IMR-90 (cell line): ENCODE results near the gene CHN1. TPM values are rescaled to one million over a fixed set of nuclear protein-coding genes. Genes with fewer than 3 reads are reported as not detected.

Source experiments
- ATAC-seq: fragments of 200-7000 bp; cut with Tn5 transposase; 2 replicates; pipeline ENCODE4 v1.9.1; 2020; ENCODE audit warnings: low read depth, mild to moderate bottlenecking, moderate library complexity
- BruUV-seq: library from RNA; stranded (reverse); fragments of 400-500 nt; replicated peaks from 2 replicates; lab custom pipeline; 2021; lab: Mats Ljungman, UMichigan
- CTCF ChIA-PET: fragments of 300-600 bp; formaldehyde crosslinking; extraction: SDS; loops from one replicate; lab custom pipeline; 2021; ENCODE audit warnings: antibody characterized with exemption; lab: Yijun Ruan, JAX
- POLR2A ChIA-PET: fragments of 300-600 bp; sonication (Branson Sonifier 250); formaldehyde crosslinking; loops from one replicate; lab custom pipeline; 2022; ENCODE audit warnings: antibody characterized with exemption; ENCODE audit not compliant: unreplicated experiment; lab: Charles Lee
- DNase-seq: peaks from one replicate; pipeline ENCODE4 v3.0.0; 2013
- H2AFZ ChIP-seq: replicated peaks from 2 replicates; pipeline ENCODE3; 2013; ENCODE audit warnings: low read length, mild to moderate bottlenecking; ENCODE audit not compliant: poor library complexity
- H2AK5ac ChIP-seq: 2 replicates; pipeline ENCODE4 v1.6.1; 2013; ENCODE audit warnings: low read depth, low read length, inconsistent platforms
- H2AK9ac ChIP-seq: replicated peaks from 2 replicates; pipeline ENCODE3; 2013; ENCODE audit warnings: mild to moderate bottlenecking, low read depth, low read length, moderate library complexity; ENCODE audit not compliant: poor library complexity
- H2BK120ac ChIP-seq: 2 replicates; pipeline ENCODE4 v1.6.1; 2013; ENCODE audit warnings: low read depth, low read length, inconsistent platforms
- H2BK15ac ChIP-seq: 3 replicates; pipeline ENCODE4 v1.6.1; 2013; ENCODE audit warnings: low read depth, low read length, inconsistent platforms
- H2BK20ac ChIP-seq: 2 replicates; pipeline ENCODE4 v1.6.1; 2013; ENCODE audit warnings: low read depth, mild to moderate bottlenecking, inconsistent platforms, low read length, moderate library complexity
- H2BK5ac ChIP-seq: 2 replicates; pipeline ENCODE4 v1.6.1; 2013; ENCODE audit warnings: mild to moderate bottlenecking, low read depth, low read length, inconsistent platforms; ENCODE audit not compliant: poor library complexity, severe bottlenecking
- H3K14ac ChIP-seq: replicated peaks from 2 replicates; pipeline ENCODE4 v1.6.1; 2013; ENCODE audit warnings: low read depth, low read length, inconsistent platforms
- H3K18ac ChIP-seq: 2 replicates; pipeline ENCODE4 v1.6.1; 2013; ENCODE audit warnings: low read depth, low read length, control low read depth
- H3K23ac ChIP-seq: 2 replicates; pipeline ENCODE4 v1.6.1; 2013; ENCODE audit warnings: low read depth, low read length, inconsistent platforms
- H3K27ac ChIP-seq: 2 replicates; pipeline ENCODE4 v1.5.1; 2013; ENCODE audit warnings: mild to moderate bottlenecking, control low read depth, low read length; ENCODE audit not compliant: insufficient read depth
- H3K27me3 ChIP-seq: 2 replicates; pipeline ENCODE4 v1.6.1; 2013; ENCODE audit warnings: low read length; ENCODE audit not compliant: control insufficient read depth, insufficient read depth
- H3K36me3 ChIP-seq: 2 replicates; pipeline ENCODE4 v1.6.1; 2013; ENCODE audit warnings: low read length, mixed read lengths; ENCODE audit not compliant: control insufficient read depth, insufficient read depth
- H3K4ac ChIP-seq: 2 replicates; pipeline ENCODE4 v1.6.1; 2013; ENCODE audit warnings: low read depth, low read length, inconsistent platforms
- H3K4me1 ChIP-seq: 2 replicates; pipeline ENCODE4 v1.6.1; 2013; ENCODE audit warnings: low read length, mixed read lengths; ENCODE audit not compliant: control insufficient read depth, insufficient read depth
- H3K4me2 ChIP-seq: 2 replicates; pipeline ENCODE4 v1.6.1; 2013; ENCODE audit warnings: low read depth, mild to moderate bottlenecking, control low read depth, low read length, moderate library complexity
- H3K4me3 ChIP-seq: 2 replicates; pipeline ENCODE4 v1.5.1; 2013; ENCODE audit warnings: low read depth, mild to moderate bottlenecking, control low read depth, low read length, moderate library complexity; ENCODE audit not compliant: insufficient read depth
- H3K56ac ChIP-seq: 2 replicates; pipeline ENCODE4 v1.6.1; 2013; ENCODE audit warnings: low read length, inconsistent platforms; ENCODE audit not compliant: insufficient read depth; ENCODE audit errors: extremely low read depth
- H3K79me1 ChIP-seq, 2 experiments: 2 replicates each; pipeline ENCODE4 v1.6.1; 2013; ENCODE audit warnings: low read length in 2 of 2, inconsistent platforms in 1 of 2, low read depth in 1 of 2
- H3K9ac ChIP-seq: 2 replicates; pipeline ENCODE4 v1.6.1; 2013; ENCODE audit warnings: low read depth, low read length, control low read depth
- H3K9me1 ChIP-seq: 2 replicates; pipeline ENCODE4 v1.6.1; 2013; ENCODE audit warnings: low read length, inconsistent platforms; ENCODE audit not compliant: insufficient read depth
- H3K9me3 ChIP-seq: 2 replicates; pipeline ENCODE4 v1.6.1; 2013; ENCODE audit warnings: low read length; ENCODE audit not compliant: control insufficient read depth, insufficient read depth
- H4K20me1 ChIP-seq: 2 replicates; pipeline ENCODE4 v1.6.1; 2013; ENCODE audit warnings: low read length, inconsistent platforms; ENCODE audit not compliant: insufficient read depth
- H4K5ac ChIP-seq: 2 replicates; pipeline ENCODE4 v1.6.1; 2013; ENCODE audit warnings: mild to moderate bottlenecking, low read depth, low read length, control low read depth
- H4K8ac ChIP-seq, 2 experiments: 2 replicates each; pipeline ENCODE4 v1.6.1; 2013; ENCODE audit warnings: low read depth in 2 of 2, low read length in 2 of 2, control low read depth in 1 of 2, inconsistent platforms in 1 of 2
- H4K91ac ChIP-seq: 2 replicates; pipeline ENCODE4 v1.6.1; 2013; ENCODE audit warnings: low read depth, low read length, inconsistent platforms; ENCODE audit not compliant: insufficient read depth
- BHLHE40 ChIP-seq: fragments of 150-350 bp; IDR thresholded peaks from 2 replicates; pipeline ENCODE4 v1.6.1; 2016; ENCODE audit warnings: mild to moderate bottlenecking, low read depth, low read length
- CEBPB ChIP-seq: IDR thresholded peaks from 2 replicates; pipeline ENCODE4 v1.6.1; 2012; ENCODE audit warnings: low read depth, low read length, improper control_type of control experiment
- CTCF ChIP-seq: conservative IDR thresholded peaks from 2 replicates; pipeline ENCODE4 v1.5.1; 2012; ENCODE audit warnings: mild to moderate bottlenecking, low read depth, low read length, improper control_type of control experiment
- FOS ChIP-seq: fragments of 150-350 bp; IDR thresholded peaks from 2 replicates; pipeline ENCODE4 v1.6.1; 2016; ENCODE audit warnings: low read depth, low read length
- MAFK ChIP-seq: IDR thresholded peaks from 2 replicates; pipeline ENCODE4 v1.6.1; 2012; ENCODE audit warnings: low read depth, low read length, improper control_type of control experiment
- MXI1 ChIP-seq: IDR thresholded peaks from 2 replicates; pipeline ENCODE4 v1.6.1; 2012; ENCODE audit warnings: low read depth, mild to moderate bottlenecking, low read length, moderate library complexity, borderline replicate concordance
- POLR2A ChIP-seq: IDR thresholded peaks from 2 replicates; pipeline ENCODE4 v1.6.1; 2012; ENCODE audit warnings: mild to moderate bottlenecking, low read depth, low read length
- RAD21 ChIP-seq: IDR thresholded peaks from 2 replicates; pipeline ENCODE4 v1.6.1; 2012; ENCODE audit warnings: low read length, improper control_type of control experiment
- RCOR1 ChIP-seq: IDR thresholded peaks from 2 replicates; pipeline ENCODE4 v1.6.1; 2012; ENCODE audit warnings: mild to moderate bottlenecking, low read length, improper control_type of control experiment; ENCODE audit not compliant: insufficient replicate concordance
- RFX5 ChIP-seq: IDR thresholded peaks from 2 replicates; pipeline ENCODE4 v1.8.0; 2012; ENCODE audit warnings: low read depth, mild to moderate bottlenecking, low read length, moderate library complexity
- SMC3 ChIP-seq: fragments of 150-350 bp; IDR thresholded peaks from 2 replicates; pipeline ENCODE4 v1.6.1; 2016; ENCODE audit warnings: low read depth, mild to moderate bottlenecking, antibody characterized with exemption, low read length, moderate library complexity
- USF2 ChIP-seq: fragments of 150-350 bp; IDR thresholded peaks from 2 replicates; pipeline ENCODE4 v1.6.1; 2017; ENCODE audit warnings: mild to moderate bottlenecking, antibody characterized with exemption, low read length, low read depth
- WGBS, 2 experiments: methylation state at CpG; one replicate each; pipeline versions ENCODE4 v1.1.5 to v1.1.7; 2013; ENCODE audit warnings: missing lambda C conversion rate in 2 of 2; ENCODE audit not compliant: insufficient read length in 1 of 2; ENCODE audit errors: extremely low coverage in 2 of 2; 5-methylcytosine and 5-hydroxymethylcytosine counted together
- dilution Hi-C: fragments of 300-500 bp; cut with HindIII; formaldehyde crosslinking; loops from one replicate; pipeline ENCODE4 v1.14.3; 2018; ENCODE audit warnings: low sequenced_read_pairs; ENCODE audit not compliant: unreplicated experiment
- in situ Hi-C: fragments of 300-500 bp; cut with MboI; formaldehyde crosslinking; loops from 3 replicates; pipeline ENCODE4 v1.14.3; 2019; ENCODE audit warnings: low sequenced_read_pairs, inconsistent platforms, mixed read lengths
- intact Hi-C: fragments of 100-400 bp; cut with micrococcal nuclease; formaldehyde crosslinking; loops from 2 replicates; pipeline ENCODE4 v1.10.0; 2022
- polyA plus RNA-seq, 3 experiments: library from polyadenylated mRNA; depleted of rRNA; stranded (reverse); fragments of >200 nt; gene quantifications; 2 replicates each; pipeline ENCODE4 v1.2.3, GENCODE V29; 2012; ENCODE audit warnings: low replicate concordance in 1 of 3
- total RNA-seq: library from RNA; depleted of rRNA; stranded (reverse); fragments of >200 nt; gene quantifications from 2 replicates; pipeline ENCODE4 v1.2.3, GENCODE V29; 2012

CHN1 gene
- total and polyA plus RNA-seq, 2 of the 4 experiments (the other 2 are of a cell fraction) = 58.4 to 66.9 TPM

- no peak overlapping the region for H3K9ac ChIP-seq
- H3K9me1 ChIP-seq = no peaks in the 10 kb centered on the region
- CTCF ChIA-PET = no interaction called here
- H2AFZ ChIP-seq = no peak overlapping the region
- H3K36me3 ChIP-seq = no peaks in the 10 kb centered on the region
- no peak overlapping the region for H3K4me2 ChIP-seq
- 0 out of 4 replicates have a peak, but pooled peaks cover 0 to 3% of the 10 kb centered on the region in 2 experiments for H3K79me1 ChIP-seq
- no peaks in the 10 kb centered on the region for H3K27me3 ChIP-seq
- H3K23ac ChIP-seq = peak overlapping the region; percentile 6; the same call in 1 of the 2 replicates
- H3K18ac ChIP-seq = peak overlapping the region; percentile 64; the same call in 1 of the 2 replicates
- H4K20me1 ChIP-seq = no peaks in the 10 kb centered on the region
- H2AK9ac ChIP-seq = no peak overlapping the region
- peaks cover 4% of the 10 kb centered on the region; the same call in 1 of the 2 replicates for H3K4me1 ChIP-seq
- dilution Hi-C loops = no loop called here
- no peak for ATAC-seq
- H4K8ac ChIP-seq = peak overlapping the region; percentile 34 to 63; a peak in 2 of 4 replicates
- H3K27ac ChIP-seq = no peak overlapping the region
- POLR2A ChIA-PET = no interaction called here
- H3K56ac ChIP-seq = peak overlapping the region; percentile 5; the same call in 1 of the 2 replicates
- H3K9me3 ChIP-seq = no peaks in the 10 kb centered on the region
- peak overlapping the region; percentile 81 for H2BK20ac ChIP-seq
- H2BK120ac ChIP-seq = peak overlapping the region; percentile 89
- TF ChIP-seq CTCF (no peak), SMC3 (no peak), RFX5 (no peak), FOS (no peak), BHLHE40 (no peak), USF2 (no peak), POLR2A (no peak), MXI1 (no peak), RAD21 (no peak), MAFK (no peak), RCOR1 (no peak), CEBPB (no peak)
- peak overlapping the region; percentile 60 for H2AK5ac ChIP-seq
- peak overlapping the region; percentile 62 for H4K5ac ChIP-seq
- H3K14ac ChIP-seq = peak overlapping the region; percentile 59; the same call in 1 of the 2 replicates
- in situ Hi-C loops = no loop called here
- peak overlapping the region; percentile 51 for H4K91ac ChIP-seq
- peak overlapping the region; percentile 78; the same call in 2 of the 3 replicates for H2BK15ac ChIP-seq
- DNase-seq = peak; percentile 71
- no CpG with 5 or more reads among the region's 6 CpGs for WGBS, 2 experiments
- intact Hi-C loops = no loop called here
- H3K4ac ChIP-seq = peak overlapping the region; percentile 71
- H3K4me3 ChIP-seq = no peak overlapping the region
- BruUV-seq = no TSS peak
- H2BK5ac ChIP-seq = peak overlapping the region; percentile 60
Observed at GRCh38 chr2:174952607-174953006, 52.6 kb downstream of the CHN1 start.
